Neural progenitor cell (in vitro differentiated cells): Measurements from ENCODE around the gene MRI1. TPM values are rescaled to one million over a fixed set of nuclear protein-coding genes. Genes with fewer than 3 reads are reported as not detected.

Source experiments
- DNase-seq: peaks from one replicate; pipeline ENCODE4 v3.0.0-alpha.2; 2016; ENCODE audit warnings: low spot score
- H2AFZ ChIP-seq: fragments of 200-600 bp; sonication (generic); replicated peaks from 2 replicates; pipeline ENCODE4 v1.6.1; 2016; ENCODE audit warnings: antibody characterized with exemption
- H3F3A ChIP-seq: fragments of 200-600 bp; sonication (generic); 2 replicates; pipeline ENCODE4 v1.6.1; 2016; ENCODE audit warnings: antibody characterized with exemption, low read depth
- H3K27ac ChIP-seq: fragments of 200-600 bp; sonication (generic); 2 replicates; pipeline ENCODE4 v1.5.1; 2016; ENCODE audit warnings: mild to moderate bottlenecking
- H3K27me3 ChIP-seq: fragments of 200-600 bp; sonication (generic); 2 replicates; pipeline ENCODE4 v1.6.1; 2016; ENCODE audit warnings: mild to moderate bottlenecking, moderate library complexity
- H3K36me3 ChIP-seq: fragments of 200-600 bp; sonication (generic); 2 replicates; pipeline ENCODE4 v1.5.1; 2016
- H3K4me1 ChIP-seq: fragments of 200-600 bp; sonication (generic); 2 replicates; pipeline ENCODE4 v1.6.1; 2016; ENCODE audit warnings: mixed run types
- H3K4me2 ChIP-seq: fragments of 200-600 bp; sonication (generic); 2 replicates; pipeline ENCODE4 v1.6.1; 2016
- H3K4me3 ChIP-seq: fragments of 200-600 bp; sonication (generic); 2 replicates; pipeline ENCODE4 v1.5.1; 2016
- H3K79me2 ChIP-seq: fragments of 200-600 bp; sonication (generic); 2 replicates; pipeline ENCODE4 v1.6.1; 2016; ENCODE audit warnings: low read depth
- H3K9ac ChIP-seq: fragments of 200-600 bp; sonication (generic); 2 replicates; pipeline ENCODE4 v1.6.1; 2016
- H3K9me3 ChIP-seq: fragments of 200-600 bp; sonication (generic); 2 replicates; pipeline ENCODE4 v1.5.1; 2016; ENCODE audit warnings: low read depth
- H4K20me1 ChIP-seq: fragments of 200-600 bp; sonication (generic); 2 replicates; pipeline ENCODE4 v1.6.1; 2016; ENCODE audit warnings: low read depth
- H3K27ac Mint-ChIP-seq: 3 replicates; pipeline ENCODE4 v1.8.0; 2021; ENCODE audit warnings: mixed read lengths
- H3K27me3 Mint-ChIP-seq: 2 replicates; pipeline ENCODE4 v1.8.0; 2022; ENCODE audit warnings: low read depth, mild to moderate bottlenecking, inconsistent platforms, moderate library complexity, mixed read lengths; ENCODE audit not compliant: insufficient read depth
- H3K36me3 Mint-ChIP-seq: 3 replicates; pipeline ENCODE4 v1.8.0; 2021; ENCODE audit warnings: mixed read lengths
- H3K4me1 Mint-ChIP-seq: 3 replicates; pipeline ENCODE4 v1.8.0; 2021; ENCODE audit warnings: mixed read lengths
- H3K4me3 Mint-ChIP-seq: 3 replicates; pipeline ENCODE4 v1.8.0; 2021; ENCODE audit warnings: mild to moderate bottlenecking, moderate library complexity, mixed read lengths
- H3K9me3 Mint-ChIP-seq: 3 replicates; pipeline ENCODE4 v1.8.0; 2020; ENCODE audit warnings: mixed read lengths
- EZH2 ChIP-seq: fragments of 200-600 bp; sonication (generic); IDR thresholded peaks from 2 replicates; pipeline ENCODE4 v1.6.1; 2017; ENCODE audit warnings: antibody characterized with exemption, mild to moderate bottlenecking, moderate library complexity
- EZH2phosphoT487 ChIP-seq: fragments of 200-600 bp; sonication (generic); IDR thresholded peaks from 2 replicates; pipeline ENCODE4 v1.6.1; 2017; ENCODE audit warnings: antibody characterized with exemption
- total RNA-seq: library from RNA; depleted of rRNA; stranded (reverse); fragments of >200 nt; gene quantifications from 2 replicates; pipeline ENCODE4 v1.2.3, GENCODE V29; 2015; ENCODE audit warnings: low replicate concordance
- TF ChIP-seq, protein P1 (sequence below): fragments of 200-600 bp; sonication (generic); IDR thresholded peaks from 2 replicates; pipeline ENCODE4 v1.5.1; 2017; ENCODE audit warnings: antibody characterized with exemption, mild to moderate bottlenecking

Gene MRI1
- total RNA-seq, result 6.3 and 22.5 TPM in 2 replicates

DNA sequence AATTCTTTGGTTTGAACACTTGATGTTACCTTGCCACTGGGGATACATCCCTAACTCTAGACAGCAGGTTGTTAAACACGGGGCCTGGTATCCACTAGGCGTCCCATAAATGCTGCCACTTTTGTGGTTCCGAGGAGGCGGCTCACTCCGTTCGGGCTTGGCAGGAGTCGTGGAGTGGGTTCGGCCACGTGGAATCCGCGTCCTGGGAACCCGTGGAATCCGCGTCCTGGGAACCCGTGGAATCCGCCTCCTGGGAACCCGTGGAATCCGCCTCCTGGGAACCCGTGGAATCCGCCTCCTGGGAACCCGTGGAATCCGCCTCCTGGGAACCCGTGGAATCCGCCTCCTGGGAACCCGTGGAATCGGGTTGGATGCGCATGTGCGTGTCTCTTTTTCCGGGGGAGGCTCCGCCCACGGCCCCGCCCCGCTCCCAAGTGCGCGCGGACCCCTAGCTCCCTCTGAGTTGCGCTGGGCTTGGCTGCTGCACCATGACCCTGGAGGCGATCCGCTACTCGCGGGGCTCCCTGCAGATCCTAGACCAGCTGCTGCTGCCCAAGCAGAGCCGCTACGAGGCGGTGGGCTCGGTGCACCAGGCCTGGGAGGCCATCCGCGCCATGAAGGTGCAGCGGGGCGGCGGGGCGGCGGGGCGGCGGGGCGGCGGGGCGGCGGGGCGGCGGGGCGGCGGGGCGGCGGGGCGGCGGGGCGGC is at the start of gene MRI1:
Gene MRI1, plus strand, starts transcription at position 422 of the 707 bp plus-strand sequence. Its CDS starts 67 bp downstream, at position 489.
- Histone ChIP-seq H3K27ac (no peak within 1 kb of the TSS), H3K9ac (no peak within 1 kb of the TSS)
- peak within 1 kb of the TSS; percentile 85 for H3K27ac Mint-ChIP-seq

DNA sequence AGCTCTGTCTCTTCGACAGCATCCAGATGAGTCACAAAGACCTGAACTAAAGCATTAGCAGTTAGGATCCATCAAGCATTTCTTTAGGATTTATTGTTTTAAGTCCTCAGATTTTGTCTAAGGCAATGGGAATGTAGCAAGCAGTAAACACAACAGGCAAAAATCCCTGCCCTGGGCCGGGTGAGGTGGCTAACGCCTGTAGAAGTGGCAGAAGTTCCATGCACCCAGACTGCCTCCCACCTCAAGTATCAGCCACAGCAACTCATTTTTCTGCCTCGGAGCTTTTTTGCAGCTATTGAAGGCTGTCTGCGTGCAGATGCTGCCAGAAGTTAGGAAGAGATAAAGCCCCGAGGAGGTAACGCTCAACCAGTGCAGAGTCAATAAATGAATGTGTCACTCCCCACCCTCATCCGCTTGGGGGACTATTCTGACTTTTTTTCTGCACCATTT is 47.1 kb upstream of the MRI1 start:
- Histone ChIP-seq H3K9ac (no peak overlapping the region), H3K36me3 (no peaks in the 10 kb centered on the region), H2AFZ (no peak overlapping the region), H3K27ac (no peak overlapping the region), H4K20me1 (no peaks in the 10 kb centered on the region), H3K9me3 (no peaks in the 10 kb centered on the region), H3K4me3 (no peak overlapping the region), H3K4me1 (no peaks in the 10 kb centered on the region), H3F3A (no peaks in the 10 kb centered on the region), H3K4me2 (no peak overlapping the region), H3K79me2 (no peaks in the 10 kb centered on the region), H3K27me3 (no peaks in the 10 kb centered on the region)
- Mint-ChIP-seq H3K4me3 (no peak overlapping the region), H3K36me3 (peaks cover 2% of the 10 kb centered on the region), H3K27ac (no peak overlapping the region), H3K27me3 (peaks cover 9% of the 10 kb centered on the region), H3K9me3 (peaks cover 8% of the 10 kb centered on the region), H3K4me1 (peaks cover 3% of the 10 kb centered on the region)
- TF ChIP-seq, protein P1, sequence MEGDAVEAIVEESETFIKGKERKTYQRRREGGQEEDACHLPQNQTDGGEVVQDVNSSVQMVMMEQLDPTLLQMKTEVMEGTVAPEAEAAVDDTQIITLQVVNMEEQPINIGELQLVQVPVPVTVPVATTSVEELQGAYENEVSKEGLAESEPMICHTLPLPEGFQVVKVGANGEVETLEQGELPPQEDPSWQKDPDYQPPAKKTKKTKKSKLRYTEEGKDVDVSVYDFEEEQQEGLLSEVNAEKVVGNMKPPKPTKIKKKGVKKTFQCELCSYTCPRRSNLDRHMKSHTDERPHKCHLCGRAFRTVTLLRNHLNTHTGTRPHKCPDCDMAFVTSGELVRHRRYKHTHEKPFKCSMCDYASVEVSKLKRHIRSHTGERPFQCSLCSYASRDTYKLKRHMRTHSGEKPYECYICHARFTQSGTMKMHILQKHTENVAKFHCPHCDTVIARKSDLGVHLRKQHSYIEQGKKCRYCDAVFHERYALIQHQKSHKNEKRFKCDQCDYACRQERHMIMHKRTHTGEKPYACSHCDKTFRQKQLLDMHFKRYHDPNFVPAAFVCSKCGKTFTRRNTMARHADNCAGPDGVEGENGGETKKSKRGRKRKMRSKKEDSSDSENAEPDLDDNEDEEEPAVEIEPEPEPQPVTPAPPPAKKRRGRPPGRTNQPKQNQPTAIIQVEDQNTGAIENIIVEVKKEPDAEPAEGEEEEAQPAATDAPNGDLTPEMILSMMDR, result no peak
- no peak for TF ChIP-seq EZH2
- no peak for TF ChIP-seq EZH2phosphoT487
- DNase-seq, result no peak

More for the DNA sequence above, at the start of gene MRI1:
- H3K36me3 ChIP-seq, result no peaks in the 10 kb centered on the region
- H3K27me3 ChIP-seq, result peaks cover 14% of the 10 kb centered on the region
- H3K9me3 ChIP-seq, result no peaks in the 10 kb centered on the region
- peak within 1 kb of the TSS; percentile 79 for H3K4me2 ChIP-seq
- peak within 1 kb of the TSS; percentile 88 for H3K4me3 Mint-ChIP-seq
- peaks cover 5% of the 10 kb centered on the region for H3K27me3 Mint-ChIP-seq
- no peaks in the 10 kb centered on the region for H3K4me1 ChIP-seq
- H4K20me1 ChIP-seq, result peaks cover 7% of the 10 kb centered on the region
- H3F3A ChIP-seq, result peaks cover 9% of the 10 kb centered on the region
- H3K36me3 Mint-ChIP-seq, result peaks cover 8% of the 10 kb centered on the region
- peak within 1 kb of the TSS; percentile 58 for H3K4me3 ChIP-seq
- peak; percentile 65 for DNase-seq
- H3K9me3 Mint-ChIP-seq, result peaks cover 2% of the 10 kb centered on the region
- H3K4me1 Mint-ChIP-seq, result peaks cover 8% of the 10 kb centered on the region
- TF ChIP-seq EZH2phosphoT487, result no peak
- TF ChIP-seq EZH2, result no peak
- TF ChIP-seq, protein P1, result no peak
- H3K79me2 ChIP-seq, result no peaks in the 10 kb centered on the region
- peak within 1 kb of the TSS; percentile 82 for H2AFZ ChIP-seq

DNA sequence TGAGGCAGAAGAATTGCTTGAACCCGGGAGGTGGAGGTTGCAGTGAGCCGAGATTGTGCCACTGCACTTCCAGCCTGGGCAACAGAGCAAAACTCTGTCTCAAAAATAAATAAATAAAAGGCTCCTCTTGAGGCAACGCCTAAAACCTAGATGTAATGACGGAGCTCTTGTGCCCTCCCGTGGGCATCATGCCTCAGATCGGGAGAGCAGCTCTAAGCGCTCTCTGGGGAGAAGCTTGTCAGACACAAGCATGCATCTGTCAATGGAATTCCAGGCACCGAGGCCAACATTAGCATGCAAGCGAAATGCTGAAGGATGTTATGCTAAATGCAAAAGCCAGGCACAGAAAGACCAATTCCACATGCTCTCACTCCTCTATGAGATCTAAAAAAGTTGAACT is 45.6 kb upstream of the MRI1 start:
- Mint-ChIP-seq H3K9me3 (peaks cover 8% of the 10 kb centered on the region), H3K27ac (no peak overlapping the region), H3K4me1 (peaks cover 3% of the 10 kb centered on the region), H3K27me3 (peaks cover 9% of the 10 kb centered on the region), H3K4me3 (no peak overlapping the region), H3K36me3 (peaks cover 2% of the 10 kb centered on the region)
- peak; percentile 71 for DNase-seq
- H4K20me1 ChIP-seq, result no peaks in the 10 kb centered on the region
- no peak for TF ChIP-seq EZH2
- TF ChIP-seq, protein P1, result peak; percentile 51
- no peak overlapping the region for H3K4me3 ChIP-seq
- no peaks in the 10 kb centered on the region for H3K36me3 ChIP-seq
- no peak overlapping the region for H2AFZ ChIP-seq
- no peaks in the 10 kb centered on the region for H3K4me1 ChIP-seq
- no peaks in the 10 kb centered on the region for H3K9me3 ChIP-seq
- no peaks in the 10 kb centered on the region for H3K79me2 ChIP-seq
- no peak overlapping the region for H3K4me2 ChIP-seq
- no peak overlapping the region for H3K9ac ChIP-seq
- H3F3A ChIP-seq, result no peaks in the 10 kb centered on the region
- H3K27ac ChIP-seq, result no peak overlapping the region
- no peaks in the 10 kb centered on the region for H3K27me3 ChIP-seq
